Measurements from ENCODE around the gene TACR2.

Gene TACR2

GRCh38 chr10:69394020-69394419, 22.7 kb downstream of the TACR2 start:
- TF ChIP-seq, protein P1, sequence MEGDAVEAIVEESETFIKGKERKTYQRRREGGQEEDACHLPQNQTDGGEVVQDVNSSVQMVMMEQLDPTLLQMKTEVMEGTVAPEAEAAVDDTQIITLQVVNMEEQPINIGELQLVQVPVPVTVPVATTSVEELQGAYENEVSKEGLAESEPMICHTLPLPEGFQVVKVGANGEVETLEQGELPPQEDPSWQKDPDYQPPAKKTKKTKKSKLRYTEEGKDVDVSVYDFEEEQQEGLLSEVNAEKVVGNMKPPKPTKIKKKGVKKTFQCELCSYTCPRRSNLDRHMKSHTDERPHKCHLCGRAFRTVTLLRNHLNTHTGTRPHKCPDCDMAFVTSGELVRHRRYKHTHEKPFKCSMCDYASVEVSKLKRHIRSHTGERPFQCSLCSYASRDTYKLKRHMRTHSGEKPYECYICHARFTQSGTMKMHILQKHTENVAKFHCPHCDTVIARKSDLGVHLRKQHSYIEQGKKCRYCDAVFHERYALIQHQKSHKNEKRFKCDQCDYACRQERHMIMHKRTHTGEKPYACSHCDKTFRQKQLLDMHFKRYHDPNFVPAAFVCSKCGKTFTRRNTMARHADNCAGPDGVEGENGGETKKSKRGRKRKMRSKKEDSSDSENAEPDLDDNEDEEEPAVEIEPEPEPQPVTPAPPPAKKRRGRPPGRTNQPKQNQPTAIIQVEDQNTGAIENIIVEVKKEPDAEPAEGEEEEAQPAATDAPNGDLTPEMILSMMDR (IDR thresholded peaks at IDR 0.05; ENCODE audit: low read depth, low read length, missing control alignments) = no peak

GRCh38 chr10:69392481-69393000, 24.2 kb downstream of the TACR2 start:
- TF ChIP-seq, protein P1 (IDR thresholded peaks at IDR 0.05; ENCODE audit: low read depth, low read length, missing control alignments) = peak; percentile 97
- no peak overlapping the region for H3K4me3 ChIP-seq (replicated peaks; ENCODE audit: low read depth, low read length)
- no peak for DNase-seq (ENCODE audit: extremely low read depth, low read depth)

More at GRCh38 chr10:69394020-69394419, 22.7 kb downstream of the TACR2 start:
- no peak overlapping the region for H3K4me3 ChIP-seq (replicated peaks; ENCODE audit: low read depth, low read length)
- DNase-seq (ENCODE audit: extremely low read depth, low read depth) = no peak

- TF ChIP-seq, protein P1 (IDR thresholded peaks at IDR 0.05; ENCODE audit: low read depth, low read length, missing control alignments) = no peak
- DNase-seq (ENCODE audit: extremely low read depth, low read depth) = no peak
These were observed 25.6 kb downstream of the TACR2 start for GRCh38 chr10:69391158-69391557.

GRCh38 chr10:69389827-69390490, 26.8 kb downstream of the TACR2 start:
- TF ChIP-seq, protein P1 (IDR thresholded peaks at IDR 0.05; ENCODE audit: low read depth, low read length, missing control alignments) = no peak
- H3K4me3 ChIP-seq (replicated peaks; ENCODE audit: low read depth, low read length) = no peak overlapping the region
- no peak for DNase-seq (ENCODE audit: extremely low read depth, low read depth)

More at GRCh38 chr10:69391158-69391557, 25.6 kb downstream of the TACR2 start:
- no peak overlapping the region for H3K4me3 ChIP-seq (replicated peaks; ENCODE audit: low read depth, low read length)

GRCh38 chr10:69388488-69388887, 28.2 kb downstream of the TACR2 start:
- TF ChIP-seq, protein P1 (IDR thresholded peaks at IDR 0.05; ENCODE audit: low read depth, low read length, missing control alignments) = no peak
- DNase-seq (ENCODE audit: extremely low read depth, low read depth) = no peak
- no peak overlapping the region for H3K4me3 ChIP-seq (replicated peaks; ENCODE audit: low read depth, low read length)

DNA sequence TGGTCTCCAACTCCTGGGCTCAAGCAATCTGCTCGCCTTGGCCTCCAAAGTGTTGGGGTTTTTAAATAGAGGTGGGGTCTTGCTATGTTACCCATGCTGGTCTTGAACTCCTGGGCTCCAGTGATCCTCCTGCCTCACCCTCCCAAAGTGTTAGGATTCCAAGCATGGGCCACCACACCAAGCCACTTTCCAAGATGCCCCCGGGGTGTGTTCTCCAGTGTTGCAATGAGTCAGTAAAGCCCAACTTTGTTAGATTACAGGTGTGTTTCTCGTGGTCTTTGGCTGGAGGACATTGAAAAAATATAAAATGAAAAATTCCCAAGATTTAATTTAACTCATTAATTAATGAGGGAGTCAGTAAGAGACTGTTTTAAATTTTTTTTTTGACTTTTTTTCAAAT, 29.2 kb downstream of the TACR2 start:
- TF ChIP-seq, protein P1 (IDR thresholded peaks at IDR 0.05; ENCODE audit: low read depth, low read length, missing control alignments) = no peak
- H3K4me3 ChIP-seq (replicated peaks; ENCODE audit: low read depth, low read length) = no peak overlapping the region
- no peak for DNase-seq (ENCODE audit: extremely low read depth, low read depth)
